ENCODE results near the gene SUGP2.
A peak's percentile ranks its signal among the peaks of the same experiment; 100 is the strongest.
"Not testable (repeated sequence)": the region's sequence is repeated elsewhere in the genome, so short reads cannot be mapped to it uniquely, and the experiment has no call there.

The SUGP2 gene

DNA sequence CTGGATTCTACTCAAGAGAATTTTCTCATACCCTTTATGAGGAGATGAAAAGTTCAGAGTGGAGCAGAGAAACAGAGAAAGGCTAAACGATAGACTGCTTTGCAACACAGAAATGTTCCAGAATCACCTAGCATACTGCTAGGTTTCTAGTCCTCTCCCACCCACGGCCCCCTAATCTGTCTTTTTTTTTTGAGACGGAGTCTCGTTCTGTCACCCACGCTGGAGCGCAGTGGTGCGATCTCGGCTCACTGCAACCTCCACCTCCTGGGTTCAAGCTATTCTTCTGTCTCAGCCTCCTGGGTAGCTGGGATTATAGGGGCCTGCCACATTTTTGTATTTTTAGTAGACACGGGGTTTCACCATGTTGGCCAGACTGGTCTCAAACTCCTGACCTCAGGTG is 4.8 kb downstream of the SUGP2 start:
- no peak for DNase-seq

DNA sequence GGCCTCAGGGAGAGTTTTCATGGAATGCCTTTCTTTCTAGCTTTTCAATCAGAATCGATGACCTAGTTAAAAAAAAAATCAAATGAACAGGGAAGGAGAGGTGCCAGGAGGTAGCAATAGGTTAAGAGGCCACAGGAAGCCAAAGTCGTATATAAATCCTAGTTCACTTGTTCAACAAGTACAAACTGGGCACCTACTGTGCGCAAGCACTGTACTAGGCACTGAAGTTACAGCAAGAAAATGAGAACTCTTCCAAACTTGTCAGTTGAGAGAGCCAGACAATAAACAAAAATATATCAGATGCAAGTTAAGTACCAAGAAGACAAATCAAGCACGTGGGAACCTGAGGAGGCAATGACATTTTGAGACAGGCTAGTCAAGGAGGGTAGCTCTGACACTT is 6.1 kb downstream of the SUGP2 start:
- no peak for DNase-seq

DNA sequence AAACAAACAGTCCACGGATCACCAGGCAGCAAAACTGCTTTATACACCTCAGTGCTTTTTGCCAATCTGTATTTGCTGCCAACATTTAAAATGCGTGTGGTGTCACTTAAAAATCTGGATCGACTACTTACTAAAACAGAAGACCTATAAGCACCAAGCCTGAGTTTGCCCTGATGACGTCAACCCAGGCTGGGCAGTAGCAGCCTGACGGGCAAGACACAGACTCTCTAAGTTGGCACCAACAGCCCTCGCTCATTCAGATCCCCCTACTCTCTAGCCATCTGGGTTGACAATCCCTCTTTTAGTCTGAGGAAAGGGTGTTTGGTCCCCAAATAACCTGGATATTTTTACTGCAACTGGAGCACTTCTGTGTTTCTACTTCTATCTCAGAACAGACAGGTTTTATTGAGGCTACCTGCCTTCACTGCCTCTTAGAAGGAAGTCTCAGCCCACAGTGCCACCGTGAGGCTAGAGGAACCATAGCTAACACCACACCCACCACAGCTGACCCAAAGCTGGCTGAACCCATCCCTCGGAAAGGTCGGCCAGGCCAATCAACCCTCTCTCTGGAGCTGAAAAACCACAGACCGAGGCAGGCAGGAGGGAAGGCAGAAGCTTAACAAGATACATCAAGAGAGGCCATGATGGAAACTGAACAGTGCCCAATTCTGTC is 6.9 kb downstream of the SUGP2 start:
- no peak for DNase-seq

DNA sequence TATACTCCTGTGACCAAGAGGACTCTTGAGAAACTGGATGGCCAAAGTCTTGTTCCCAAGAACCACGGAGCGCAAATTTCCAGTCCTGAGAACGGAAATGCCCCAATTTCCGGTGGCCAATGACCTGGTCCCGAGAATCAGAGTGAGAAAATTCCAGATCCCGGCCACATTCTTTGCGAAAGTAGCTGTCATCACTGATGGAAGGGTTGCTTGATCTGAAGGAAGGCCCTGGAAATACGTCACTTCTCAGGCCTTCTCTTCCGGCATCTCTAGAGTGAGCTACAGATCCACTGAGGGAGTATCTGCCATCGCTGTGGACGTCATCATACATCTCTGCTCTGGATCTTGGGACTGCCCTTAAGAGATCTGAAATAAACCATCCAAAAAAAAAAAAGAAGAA is 7.5 kb downstream of the SUGP2 start:
- DNase-seq = no peak

DNA sequence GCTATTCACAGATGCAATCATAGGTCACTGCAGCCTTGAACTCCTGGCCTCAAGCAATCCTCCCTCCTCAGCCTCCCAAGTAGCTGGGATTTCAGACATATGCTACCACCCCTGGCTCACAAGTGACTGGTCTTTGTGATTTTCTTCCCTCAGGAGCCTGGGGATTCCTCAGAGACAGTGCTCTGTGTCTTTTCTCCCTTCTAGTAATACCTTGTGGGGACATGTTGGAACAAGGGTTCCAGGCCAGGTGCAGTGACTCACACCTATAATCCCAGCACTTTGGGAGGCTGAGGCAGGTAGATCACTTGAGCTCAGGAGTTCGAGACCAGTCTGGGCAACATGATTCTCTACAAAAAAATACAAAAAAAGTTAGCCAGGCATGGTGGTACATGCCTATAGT is 9.9 kb downstream of the SUGP2 start:
- DNase-seq = not testable (repeated sequence)

DNA sequence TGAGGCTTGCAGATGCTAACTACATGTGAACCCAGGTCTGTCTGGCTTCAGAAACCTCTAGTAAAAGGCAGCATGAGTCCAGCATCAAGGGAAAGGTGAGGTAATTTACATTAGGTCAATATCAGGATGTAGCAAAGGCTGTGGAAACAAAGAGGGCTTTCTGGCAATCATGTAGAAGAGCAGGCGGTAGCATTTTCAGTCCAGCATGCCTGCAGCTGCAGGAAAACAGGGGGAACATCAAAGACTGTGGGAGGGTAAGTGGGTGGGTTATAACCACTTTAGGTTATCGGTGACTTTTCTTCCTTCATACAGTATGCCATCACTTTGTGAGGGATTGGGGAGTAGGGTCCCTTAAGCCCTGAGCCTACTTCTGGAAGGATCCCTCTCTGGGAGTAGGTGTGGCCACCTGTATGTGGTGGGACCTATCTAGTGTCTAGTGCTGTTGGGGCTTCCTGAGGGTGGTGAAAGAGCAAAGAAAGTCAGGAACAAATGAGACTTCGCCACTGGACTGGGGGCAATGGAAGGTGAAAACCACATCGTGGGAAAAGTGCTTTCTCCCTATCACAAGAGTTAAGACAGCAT is 10.8 kb downstream of the SUGP2 start:
- no peak for DNase-seq

DNA sequence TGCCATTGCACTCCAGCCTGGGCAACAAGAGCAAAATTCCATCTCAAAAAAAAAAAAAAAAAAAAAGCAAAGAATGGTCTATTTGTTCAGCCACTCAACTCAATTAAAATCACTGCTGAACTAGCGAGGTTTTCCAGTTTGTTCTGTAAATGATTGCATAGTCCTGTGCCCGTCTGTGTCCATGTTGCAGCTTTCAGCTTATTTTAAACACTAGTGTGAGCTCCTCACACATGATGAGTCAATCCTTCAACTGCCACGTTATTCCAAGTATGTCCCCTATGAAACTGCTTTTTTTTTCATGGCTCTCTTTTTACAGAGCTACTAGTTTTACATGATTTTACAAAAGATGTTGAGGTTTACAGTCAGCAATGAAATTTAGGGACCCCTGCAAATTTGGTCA is 12.2 kb downstream of the SUGP2 start:
- DNase-seq = no peak

DNA sequence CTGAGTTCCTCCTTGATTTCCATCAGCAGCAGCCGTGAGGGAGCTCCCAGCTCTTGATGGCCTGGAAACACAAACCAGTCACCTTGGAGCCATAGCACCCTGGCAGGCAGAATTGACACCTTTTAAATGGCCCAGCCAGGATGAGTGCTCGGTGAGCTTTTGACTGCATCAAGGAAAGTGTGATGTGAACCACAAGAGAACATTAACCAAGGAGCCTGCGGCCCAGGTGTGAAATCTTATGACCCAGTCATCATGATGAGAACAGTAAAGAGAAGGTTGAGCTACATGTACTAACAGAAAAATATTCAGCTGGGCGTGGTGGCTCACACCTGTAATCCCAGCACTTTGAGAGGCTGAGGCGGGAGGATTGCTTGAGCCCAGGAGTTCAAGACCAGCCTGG is 22.8 kb downstream of the SUGP2 start:
- DNase-seq = no peak

DNA sequence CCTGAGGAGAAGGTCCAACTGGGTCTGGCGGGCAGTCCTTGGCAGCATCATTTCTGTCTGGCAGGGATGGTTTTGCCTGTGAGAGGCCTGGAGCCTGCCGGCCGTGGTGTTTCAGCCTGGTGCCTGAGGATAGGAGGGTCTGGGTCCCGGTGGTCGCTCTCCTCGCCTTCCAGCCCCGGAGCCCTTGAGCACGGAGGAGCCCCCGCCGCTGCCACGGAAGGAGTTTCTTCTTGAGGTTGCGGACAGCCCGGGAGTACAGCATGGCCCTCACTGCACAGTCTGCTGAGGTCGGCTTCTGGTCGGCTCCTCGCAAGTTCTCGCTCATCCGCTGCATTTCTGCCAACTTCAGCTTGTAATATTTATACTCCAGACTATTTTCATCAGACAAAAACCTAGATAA is 23.4 kb downstream of the SUGP2 start:
- no peak for DNase-seq

DNA sequence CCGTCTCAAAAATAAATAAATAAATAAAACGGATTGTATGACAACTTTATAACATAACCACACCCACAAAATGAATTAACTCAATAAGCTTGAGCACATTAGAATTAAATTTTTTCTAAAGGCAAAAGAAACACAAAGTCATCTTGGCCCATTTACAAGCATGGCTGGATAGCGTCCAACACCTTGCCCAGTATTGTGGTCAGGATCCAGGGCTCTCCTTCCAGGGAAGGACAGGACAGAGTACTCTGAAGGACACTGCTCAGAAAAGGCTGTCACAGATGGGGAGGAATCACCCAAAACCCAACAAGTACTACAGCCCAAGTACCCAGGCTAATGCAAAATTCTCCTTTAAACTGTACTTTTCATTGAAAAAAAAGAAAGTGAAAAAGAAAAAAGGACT is 27.1 kb downstream of the SUGP2 start:
- DNase-seq = no peak

DNA sequence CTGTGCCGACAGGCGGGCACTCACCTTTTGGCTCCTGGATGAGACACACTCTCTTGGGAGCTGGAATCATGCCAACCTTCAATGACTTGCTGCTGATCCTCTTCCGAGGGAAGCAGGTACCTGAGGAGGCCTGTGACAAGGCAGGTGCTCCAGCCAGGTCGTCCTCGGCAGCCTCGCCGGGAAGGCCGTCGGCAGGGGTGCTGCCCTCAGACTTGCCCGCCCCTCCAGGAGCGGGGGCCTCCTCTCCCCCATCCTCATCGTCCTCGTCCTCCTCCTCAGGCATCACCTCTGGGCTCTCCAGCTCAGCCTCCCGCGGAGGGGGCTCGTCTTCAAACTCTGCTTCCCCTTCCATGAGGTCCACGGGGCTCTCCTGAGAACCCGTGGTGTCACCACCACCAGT is 29.2 kb downstream of the SUGP2 start:
- no peak for DNase-seq

DNA sequence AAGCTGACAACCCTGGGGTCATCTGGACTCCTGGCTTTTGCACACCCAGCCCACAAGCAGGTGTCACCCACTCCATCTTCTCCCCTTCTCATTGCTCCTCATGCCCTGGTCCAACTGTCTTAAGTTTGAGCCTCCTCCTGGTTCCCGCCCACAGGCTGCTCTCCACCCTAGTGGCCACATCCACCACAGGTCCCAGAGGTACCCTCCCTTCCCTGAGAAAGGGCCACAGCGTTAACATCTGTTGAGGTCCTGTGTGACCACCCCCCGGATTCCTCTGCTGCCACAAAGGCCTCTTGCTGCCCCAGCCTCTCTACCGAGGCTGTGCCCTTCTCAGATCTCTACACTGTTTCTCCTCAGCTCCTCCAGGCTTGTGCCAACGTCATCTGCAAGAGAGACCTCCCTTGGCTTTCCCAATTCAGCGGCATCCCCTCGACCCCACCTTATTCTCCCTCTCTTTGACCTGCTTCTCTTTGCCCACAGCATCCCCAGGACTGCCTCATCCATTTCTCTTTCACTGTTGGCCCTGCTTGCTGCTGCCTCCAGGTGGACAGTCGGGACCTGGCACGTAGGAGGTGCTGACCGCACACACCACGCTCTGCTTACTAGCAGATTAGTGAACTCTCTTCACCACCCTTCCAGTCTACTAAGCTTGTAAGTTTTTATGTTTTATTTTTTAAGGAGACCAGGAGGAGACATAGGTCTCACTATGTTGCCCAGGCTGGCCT is 33.3 kb downstream of the SUGP2 start:
- no peak for DNase-seq

DNA sequence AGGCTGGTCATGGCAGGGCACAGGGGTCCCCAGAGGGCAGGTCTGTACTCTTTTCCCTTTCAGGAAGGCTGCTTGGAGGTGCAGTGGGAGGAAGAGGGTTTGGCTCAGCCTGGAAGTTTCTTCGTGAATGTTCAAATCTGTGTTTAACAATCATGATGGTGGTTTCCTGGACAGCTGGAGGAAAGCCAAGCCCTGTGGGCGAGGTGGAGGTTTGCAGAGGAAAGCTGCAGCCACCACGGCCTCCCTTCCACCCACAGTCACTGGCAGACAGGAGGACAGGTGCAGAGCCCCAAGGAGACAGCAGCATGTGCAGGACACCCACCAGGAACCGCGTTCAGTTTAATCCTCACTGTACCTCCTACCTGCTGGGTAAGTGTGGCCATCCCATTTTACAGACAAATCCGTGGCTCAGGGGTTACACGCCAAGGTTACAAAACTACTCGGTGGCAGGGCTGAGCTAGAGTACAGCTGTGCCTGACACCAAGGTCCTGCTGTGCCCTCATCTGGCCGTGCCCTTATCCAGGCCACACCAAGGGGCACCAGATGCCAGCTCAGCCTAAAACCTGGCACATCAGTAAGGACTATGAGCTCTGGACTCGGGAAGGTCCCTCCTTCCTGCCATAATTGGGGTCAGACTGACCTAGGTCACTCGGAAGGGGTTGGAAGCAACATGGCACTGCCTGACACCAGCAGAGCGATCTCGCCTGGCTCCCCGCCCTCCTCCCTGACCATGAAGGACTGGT is 34.1 kb downstream of the SUGP2 start:
- no peak for DNase-seq

DNA sequence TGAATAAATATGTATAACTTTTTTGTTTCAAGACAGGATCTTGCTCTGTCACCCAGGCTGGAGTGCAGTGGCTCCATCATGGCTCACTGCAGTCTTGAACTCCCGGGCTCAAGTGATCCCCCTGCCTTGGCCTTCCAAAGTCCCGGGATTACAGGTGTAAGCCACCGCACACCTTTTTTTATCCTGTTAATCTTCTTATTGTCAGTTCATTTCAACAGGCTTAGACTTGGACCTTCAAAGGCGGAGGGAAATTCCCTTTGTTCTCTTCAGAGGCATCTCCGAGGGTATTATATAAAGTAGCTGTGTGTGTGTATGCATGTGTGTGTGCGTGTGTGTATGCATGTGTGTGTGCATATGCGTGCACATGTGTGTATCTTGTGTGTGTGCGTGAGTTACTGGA is 35.0 kb downstream of the SUGP2 start:
- DNase-seq = no peak

DNA sequence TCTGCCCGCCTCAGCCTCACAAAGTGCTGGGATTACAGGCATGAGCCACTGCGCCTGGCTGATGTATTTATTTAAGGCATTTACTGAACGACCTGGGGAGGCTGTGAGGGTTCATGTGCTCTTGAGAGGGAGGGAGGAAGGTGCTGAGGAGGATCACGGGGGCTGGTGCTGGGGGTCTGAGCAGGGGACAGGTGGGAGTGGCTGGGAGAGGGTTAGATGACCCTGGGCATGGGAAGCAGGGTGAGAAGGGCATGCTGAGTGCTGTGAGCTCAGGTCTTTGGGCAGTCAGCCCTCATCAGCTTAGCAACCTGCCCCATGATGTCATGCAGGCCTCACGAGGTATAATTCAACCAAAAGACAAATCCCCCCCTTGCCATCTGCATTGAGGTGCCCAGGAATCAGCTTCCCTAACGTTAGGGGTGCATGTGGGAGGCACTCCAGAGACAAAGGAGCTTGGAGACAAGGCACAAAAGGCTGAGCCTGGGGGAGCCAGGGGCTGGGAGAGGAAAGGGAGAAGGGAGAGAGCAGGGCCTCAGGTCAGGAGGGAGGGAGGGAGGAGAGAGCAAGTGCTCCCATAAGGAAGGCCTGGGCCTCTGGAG is 36.4 kb downstream of the SUGP2 start:
- DNase-seq = no peak

DNA sequence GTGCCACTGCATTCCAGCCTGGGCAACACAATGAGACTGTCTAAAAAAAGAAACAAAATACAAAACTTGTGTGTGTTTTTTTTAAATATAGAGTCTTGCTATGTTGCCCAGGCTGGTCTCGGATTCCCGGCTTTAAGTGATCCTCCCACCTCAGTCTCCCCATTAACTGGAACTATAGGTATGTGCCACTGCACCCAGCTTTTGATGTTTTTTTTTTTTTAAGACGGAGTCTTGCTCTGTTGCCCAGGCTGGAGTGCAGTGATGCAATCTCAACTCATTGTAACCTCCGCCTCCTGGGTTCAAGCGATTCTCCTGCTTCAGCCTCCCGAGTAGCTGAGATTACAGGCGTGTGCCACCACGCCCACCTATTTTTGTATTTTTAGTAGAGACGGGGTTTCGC is 37.0 kb downstream of the SUGP2 start:
- no peak for DNase-seq

DNA sequence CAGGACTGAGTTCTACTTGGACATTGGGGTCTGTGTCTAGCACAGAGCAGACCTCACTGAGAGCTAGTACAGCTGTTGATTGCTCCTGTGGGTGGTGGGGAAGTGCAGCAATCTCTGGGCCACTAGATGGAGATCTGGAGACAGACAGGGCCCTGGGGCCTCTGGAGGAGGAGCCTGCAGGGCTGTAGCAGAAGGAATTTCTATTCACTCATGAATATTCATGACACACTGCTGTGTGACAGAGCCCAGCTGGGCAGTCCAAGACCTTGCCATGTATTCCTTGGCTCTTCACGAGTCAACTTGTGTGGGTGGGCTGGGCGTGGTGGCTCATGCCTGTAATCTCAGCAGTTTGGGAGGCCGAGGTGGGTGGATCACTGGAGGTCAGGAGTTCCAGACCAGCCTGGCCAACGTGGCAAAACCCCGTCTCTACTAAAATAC is 37.5 kb downstream of the SUGP2 start:
- DNase-seq = peak; percentile 52

DNA sequence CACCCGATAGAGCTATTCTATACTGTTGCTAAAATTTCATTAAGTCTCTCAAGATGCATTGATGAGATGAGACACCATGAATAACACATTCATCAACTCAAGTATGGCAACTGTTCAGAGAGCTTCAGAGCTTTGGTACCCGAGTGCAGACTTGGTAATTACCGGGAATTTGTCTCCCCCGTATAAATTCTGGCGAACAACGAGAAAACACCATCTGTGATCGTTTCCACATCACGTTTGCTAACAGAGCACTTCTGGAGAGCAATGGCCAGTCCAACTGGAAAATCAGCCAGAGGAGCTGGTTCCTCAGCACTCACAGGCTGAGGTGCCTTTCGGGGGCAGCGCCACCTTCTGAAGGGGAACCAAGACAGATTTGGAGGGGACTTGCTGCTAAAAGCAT is 40.2 kb downstream of the SUGP2 start:
- no peak for DNase-seq

DNA sequence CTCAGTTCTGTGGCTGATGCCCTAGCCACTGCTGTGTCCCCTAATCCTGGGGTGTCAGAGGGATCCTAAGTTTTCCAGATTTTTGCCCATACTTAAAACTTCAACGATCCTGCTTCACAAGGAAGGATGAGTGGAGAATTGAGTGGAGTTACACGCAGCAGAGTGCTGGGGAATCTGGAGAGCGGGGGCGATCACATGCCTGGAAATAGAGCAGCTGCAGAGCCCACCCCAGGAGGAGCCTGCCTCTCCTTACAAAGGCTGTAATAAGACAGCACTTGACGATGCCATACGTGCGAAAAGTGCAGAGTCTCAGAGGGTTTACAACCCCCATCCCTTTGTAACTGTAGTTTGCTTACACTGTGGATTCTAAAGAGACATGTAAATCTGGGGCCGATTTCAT is 40.6 kb downstream of the SUGP2 start:
- no peak for DNase-seq

DNA sequence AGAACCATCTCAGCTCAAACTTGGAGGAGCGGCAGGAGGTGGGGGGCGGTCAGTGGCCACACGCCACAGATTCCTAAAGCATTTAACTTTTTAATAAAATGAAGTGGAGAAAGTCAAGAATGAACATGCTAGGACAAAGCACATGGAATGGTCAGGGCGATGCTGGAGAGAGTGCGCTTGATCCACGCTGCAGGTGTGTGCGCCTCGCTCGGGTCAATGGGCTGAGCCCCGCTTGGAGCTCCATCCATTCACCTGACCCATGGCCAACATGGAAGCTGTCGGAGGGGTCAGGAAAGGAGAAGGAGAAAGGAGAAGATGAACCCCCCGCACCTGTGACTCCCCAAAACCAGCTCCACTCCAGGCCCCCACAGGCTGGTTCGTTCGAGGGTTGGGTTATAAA is 41.8 kb downstream of the SUGP2 start:
- DNase-seq = no peak

DNA sequence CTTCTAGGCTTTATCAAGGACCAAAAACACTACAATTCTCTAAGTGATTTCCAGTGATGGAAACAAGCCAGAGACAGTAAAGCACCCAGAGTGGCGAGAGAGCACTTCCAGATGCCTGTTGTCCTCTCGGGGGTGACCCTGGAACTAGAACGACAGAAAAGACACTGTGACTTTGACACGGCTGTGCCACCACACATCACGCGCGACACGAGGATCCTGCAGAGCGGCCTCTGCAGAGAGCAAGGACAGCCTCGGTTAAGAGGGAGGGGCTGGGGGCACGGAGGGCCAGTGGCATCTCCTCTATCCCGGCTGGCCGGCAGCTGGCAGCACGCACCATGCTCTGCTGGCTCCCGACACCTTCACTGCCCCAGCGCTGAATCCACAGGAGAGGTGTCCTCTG is 42.3 kb downstream of the SUGP2 start:
- DNase-seq = no peak

DNA sequence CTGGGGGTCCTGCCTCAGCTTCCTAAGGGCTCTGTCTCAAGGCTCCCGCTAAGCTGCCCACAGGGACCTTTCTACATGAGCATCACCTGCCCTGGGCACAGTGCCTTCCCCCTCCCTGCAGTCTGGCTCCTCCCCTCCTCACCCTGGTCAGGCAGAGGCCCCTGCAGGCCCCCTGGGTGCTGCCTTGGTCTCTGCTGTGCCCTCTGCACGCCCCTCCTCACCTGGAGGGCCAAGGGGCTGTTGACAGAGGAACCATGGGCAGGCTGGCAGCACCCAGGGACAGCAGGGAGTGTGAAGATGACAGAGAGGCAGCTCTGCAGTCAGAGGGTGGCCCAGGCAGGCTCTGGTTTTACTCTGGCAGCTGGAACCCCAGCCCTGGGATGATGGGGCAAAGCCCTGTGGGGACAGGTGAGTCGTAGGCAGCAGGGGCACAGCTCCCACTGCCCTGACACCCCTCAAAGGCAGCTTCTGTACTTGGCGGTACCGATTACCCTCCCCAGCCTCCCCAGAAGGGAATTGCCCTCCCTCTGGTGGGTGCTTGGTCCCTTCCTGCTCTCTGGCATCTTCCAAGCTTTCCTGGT is 43.1 kb downstream of the SUGP2 start:
- no peak for DNase-seq

DNA sequence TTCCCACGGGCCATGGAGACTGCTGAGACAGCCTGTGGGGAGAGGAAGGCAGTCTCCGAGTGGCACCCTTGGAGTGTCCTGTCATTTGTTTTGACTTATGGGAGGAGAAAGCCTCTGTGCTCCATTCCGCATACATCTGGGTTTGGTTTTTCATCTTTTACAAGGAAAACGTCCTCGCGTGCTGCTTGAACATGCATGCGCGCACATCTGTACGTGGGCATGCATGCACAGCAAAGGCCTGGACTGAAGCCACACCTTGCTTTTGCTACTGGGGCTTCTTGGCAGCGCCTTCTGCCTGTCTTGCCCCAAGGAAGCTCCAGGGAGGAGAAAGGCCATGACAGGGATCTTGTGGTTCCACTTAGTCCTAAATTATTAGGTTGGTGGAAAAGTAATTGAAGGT is 44.0 kb downstream of the SUGP2 start:
- no peak for DNase-seq
